Measurements from ENCODE around the gene HECTD1.

DNA sequence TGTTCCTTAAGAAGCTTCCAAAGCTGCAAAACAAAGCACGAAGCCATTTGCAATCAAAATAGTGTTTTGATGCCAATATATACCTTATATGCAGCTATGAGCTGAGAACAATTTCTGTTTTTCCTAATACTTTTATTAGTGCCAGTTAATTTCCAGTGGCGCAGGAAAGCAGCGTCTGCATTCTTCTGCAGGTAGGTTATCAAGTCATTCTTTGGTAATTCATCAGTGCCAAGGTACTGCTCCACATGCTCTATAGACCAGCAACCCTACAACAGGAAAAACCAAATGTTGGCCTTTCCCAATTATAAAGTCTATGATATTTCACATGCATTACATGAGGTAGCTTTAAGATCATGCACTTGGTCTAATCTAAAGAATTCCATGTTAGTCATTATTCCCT lies 93.8 kb downstream of the HECTD1 start:
- TF ChIP-seq POLR2A (IDR thresholded peaks at IDR 0.05) = no peak
- TF ChIP-seq, protein P1, sequence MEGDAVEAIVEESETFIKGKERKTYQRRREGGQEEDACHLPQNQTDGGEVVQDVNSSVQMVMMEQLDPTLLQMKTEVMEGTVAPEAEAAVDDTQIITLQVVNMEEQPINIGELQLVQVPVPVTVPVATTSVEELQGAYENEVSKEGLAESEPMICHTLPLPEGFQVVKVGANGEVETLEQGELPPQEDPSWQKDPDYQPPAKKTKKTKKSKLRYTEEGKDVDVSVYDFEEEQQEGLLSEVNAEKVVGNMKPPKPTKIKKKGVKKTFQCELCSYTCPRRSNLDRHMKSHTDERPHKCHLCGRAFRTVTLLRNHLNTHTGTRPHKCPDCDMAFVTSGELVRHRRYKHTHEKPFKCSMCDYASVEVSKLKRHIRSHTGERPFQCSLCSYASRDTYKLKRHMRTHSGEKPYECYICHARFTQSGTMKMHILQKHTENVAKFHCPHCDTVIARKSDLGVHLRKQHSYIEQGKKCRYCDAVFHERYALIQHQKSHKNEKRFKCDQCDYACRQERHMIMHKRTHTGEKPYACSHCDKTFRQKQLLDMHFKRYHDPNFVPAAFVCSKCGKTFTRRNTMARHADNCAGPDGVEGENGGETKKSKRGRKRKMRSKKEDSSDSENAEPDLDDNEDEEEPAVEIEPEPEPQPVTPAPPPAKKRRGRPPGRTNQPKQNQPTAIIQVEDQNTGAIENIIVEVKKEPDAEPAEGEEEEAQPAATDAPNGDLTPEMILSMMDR (IDR thresholded peaks at IDR 0.05) = no peak

All from stomach (tissue), 4 donors.